Femur (tissue), 1 donor: ENCODE results near the gene KRT83.
"Not testable (repeated sequence)": the region's sequence is repeated elsewhere in the genome, so short reads cannot be mapped to it uniquely, and the experiment has no call there.

Source experiments
- DNase-seq: peaks from one replicate; pipeline ENCODE4 v3.0.0-alpha.2; 2017

KRT83 gene

DNA sequence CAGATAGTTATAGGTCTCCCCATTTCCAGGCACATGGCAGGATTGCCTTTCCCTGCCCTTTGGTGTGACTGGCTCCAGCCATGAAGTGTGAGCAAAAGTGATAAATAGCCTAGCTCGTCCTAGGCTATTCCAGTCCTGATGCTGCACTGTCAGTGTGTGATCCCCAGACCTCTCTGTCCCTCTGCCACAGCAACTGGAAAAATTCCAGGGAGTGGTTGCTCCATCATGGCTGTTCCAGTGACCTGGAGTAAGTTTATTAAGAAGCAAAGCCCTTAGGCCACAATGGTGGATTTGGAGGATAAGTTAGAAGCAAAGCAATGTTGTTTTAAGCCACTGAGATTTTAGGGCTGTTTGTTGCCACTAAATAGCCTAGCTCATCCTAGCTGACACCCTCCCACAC, 9.8 kb upstream of the KRT83 start:
- no peak for DNase-seq

- DNase-seq: no peak
These were observed 6.8 kb upstream of the KRT83 start for GRCh38 chr12:52327830-52328500.

GRCh38 chr12:52327052-52327829, 6.0 kb upstream of the KRT83 start:
- DNase-seq: peak; percentile 67

GRCh38 chr12:52324153-52324444, 2.9 kb upstream of the KRT83 start:
- DNase-seq: no peak

GRCh38 chr12:52323416-52324152, 2.4 kb upstream of the KRT83 start:
- DNase-seq: no peak

DNA sequence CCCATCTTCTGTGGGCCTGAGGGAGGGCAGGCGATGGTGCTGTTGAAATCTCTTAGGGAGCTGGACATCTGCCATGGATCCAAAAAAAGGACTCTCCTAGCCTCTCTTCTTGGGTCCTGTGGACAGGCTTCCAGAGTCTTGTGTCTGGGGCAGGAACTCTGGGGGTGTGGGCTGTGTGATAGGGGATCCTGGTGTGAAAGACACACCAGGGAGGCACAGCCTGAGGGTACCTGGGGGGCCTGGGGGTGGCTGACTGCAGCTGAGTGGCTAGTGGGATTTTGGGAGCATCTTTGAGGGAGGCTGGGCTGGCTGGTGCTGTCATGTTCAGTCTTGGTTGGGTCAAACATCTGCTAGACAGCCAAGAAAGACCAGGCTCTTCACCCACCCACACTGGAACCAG, 1.8 kb upstream of the KRT83 start:
- DNase-seq: no peak

DNA sequence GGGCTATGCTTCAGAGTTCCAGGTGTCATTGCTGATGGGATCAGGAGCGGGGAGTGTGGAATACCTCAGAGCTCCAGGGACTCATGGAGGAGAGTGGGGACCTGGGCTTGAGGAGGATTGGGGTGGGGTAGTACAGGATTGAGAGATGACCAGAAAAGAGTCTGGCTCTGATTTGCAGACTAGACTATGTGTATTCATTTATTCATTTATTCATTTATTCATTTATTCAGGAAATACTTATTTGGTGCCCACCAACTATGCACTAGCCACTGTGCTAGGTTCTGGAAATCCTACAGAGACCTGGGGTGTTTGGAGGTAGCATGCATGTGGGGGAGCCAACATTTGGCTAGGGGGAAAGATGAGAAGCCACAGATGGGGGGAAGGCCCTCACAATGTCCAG, 871 bp upstream of the KRT83 start:
- no peak for DNase-seq

GRCh38 chr12:52321418-52321817, 220 bp upstream of the KRT83 start:
- DNase-seq: peak; percentile 8

DNA sequence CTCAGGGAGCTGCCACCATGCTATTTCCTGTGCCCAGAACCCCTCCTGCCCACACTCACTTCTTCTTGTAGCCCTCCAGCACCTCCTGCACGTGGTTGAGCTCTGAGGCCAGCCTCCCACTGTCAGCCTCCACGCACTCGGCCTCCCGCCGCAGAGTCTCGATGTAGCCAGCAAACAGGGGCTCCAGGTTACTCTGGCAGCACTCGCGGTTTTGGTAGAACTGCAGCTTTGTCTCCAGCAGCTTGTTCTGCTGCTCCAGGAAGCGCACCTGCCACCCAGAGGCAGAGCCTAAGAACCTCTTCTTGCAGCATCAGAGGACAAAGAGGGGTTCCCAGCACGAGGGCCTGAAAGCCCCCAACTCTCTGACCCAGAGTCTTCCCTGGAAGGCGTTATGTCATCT, 2.1 kb downstream of the KRT83 start:
- no peak for DNase-seq

DNA sequence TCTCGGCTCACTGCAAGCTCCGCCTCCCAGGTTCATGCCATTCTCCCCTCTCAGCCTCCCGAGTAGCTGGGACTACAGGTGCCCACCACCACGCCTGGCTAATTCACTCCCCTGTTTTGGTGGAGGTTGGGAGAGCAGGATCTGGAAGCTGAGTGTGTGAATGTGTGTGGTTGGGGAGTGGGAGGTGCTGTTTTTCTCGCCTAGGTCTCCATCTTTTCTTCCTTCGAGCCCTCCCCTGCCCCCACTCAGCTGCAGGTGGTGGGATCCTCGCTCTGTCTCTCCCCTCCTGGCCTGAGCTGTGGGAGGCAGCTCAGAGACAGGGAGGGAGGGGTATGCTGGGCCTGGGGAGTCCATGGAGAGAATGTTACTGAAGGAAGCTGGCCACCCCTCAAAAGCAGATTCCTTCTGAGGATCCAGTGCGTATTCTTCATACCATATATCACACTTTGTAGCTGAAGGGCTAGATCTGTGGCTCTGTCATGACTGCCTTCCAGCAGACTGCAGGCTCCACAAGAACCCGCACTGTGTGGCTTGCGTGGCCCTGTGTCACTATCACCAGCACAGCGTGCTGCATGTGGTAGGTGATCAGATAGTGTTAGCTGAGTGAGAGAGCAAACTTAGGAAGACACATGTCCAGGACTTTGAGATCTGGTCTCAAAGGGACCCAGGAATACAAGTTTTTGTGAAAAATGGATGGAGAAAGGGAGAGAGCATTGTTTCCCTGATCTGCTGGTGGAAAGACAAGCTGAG, 2.8 kb downstream of the KRT83 start:
- no peak for DNase-seq

DNA sequence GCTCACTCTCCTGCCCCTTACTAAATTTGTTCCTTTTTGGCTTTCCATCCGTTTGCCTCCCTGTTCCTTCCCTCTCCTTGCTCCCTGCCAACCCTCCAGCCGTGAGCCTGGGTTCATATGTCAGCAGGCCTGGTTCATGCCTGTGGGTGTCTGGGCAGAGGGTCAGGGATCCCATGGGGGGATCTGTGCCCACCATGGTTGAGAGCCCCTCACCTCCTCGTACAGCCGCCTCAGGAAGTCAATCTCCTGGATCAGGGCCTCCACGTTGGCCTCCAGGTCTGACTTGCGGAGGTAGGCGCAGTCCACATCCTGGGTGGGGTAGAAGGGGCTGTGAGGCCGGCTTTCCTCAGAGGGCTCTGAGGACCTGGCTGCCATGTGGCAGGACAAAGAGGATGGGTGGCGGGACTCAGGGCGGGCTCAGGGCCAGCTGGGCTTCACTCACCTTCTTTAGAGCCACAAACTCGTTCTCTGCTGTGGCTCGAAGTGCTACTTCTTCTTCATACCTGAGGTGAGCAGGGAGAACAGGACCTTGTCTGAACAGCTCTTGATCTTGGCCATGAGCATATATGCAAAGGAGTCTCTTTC, 3.6 kb downstream of the KRT83 start:
- no peak for DNase-seq

DNA sequence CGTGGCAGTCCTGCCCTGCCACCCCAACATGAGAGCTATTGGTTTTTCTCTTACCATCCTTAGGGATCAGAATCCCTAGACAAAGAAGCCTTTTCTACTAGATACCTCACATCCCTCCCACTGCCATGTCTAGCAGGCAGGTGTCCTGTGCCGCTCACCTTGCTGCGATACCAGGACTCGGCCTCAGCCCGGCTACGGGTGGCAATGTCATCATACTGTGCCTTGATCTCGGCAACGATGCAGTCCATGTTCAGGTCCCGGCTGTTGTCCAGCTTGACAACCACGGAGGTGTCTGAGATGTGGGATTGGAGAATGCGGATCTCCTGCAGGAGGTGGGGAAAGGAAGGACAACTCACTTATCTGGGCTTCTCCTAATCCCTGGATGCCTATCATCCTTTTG, 4.5 kb downstream of the KRT83 start:
- no peak for DNase-seq

- no peak for DNase-seq
These were observed 4.9 kb downstream of the KRT83 start for GRCh38 chr12:52316290-52316689.

- not testable (repeated sequence) for DNase-seq
These were observed 5.5 kb downstream of the KRT83 start for GRCh38 chr12:52315721-52316120.

DNA sequence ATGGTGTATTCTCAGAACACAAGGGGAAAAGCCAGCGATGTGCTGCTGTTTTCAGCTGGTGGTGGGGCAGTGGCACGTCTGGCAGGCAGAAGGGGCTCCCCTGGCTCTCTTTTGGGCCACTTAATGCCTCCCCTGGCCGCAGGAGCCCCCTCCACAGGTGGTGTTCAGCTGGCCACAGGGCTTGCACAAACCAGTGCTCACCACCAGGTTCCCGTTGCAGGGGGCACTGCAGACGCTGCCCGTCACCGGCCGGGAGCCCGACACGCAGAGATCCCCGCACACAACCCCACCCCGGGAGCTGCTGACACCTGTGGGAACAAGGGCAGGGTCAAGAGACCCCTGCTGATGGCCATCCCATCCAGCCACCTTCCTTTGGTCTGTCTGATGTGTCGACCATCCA, 6.7 kb downstream of the KRT83 start:
- DNase-seq: no peak

DNA sequence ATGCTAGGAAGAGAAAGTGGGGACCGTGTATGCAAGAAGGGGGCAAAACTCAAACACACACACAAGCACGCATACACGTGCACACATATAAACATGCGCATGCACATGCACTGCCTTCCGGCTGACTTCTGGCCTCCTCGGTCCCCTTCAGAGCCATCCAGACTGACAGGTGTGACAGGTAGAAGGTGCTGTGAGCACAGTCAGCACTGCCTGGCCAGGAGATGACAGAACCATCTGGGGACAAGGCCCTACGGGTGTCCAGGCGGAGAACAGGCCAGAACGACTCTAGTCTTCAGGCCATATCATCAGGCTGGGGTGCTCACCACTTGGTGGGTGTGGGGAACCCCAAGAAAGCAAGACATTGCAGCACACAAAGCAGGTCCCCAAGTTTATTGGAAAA, 7.3 kb downstream of the KRT83 start:
- DNase-seq: no peak

- no peak for DNase-seq
These were observed 7.7 kb downstream of the KRT83 start for GRCh38 chr12:52313461-52313860.

DNA sequence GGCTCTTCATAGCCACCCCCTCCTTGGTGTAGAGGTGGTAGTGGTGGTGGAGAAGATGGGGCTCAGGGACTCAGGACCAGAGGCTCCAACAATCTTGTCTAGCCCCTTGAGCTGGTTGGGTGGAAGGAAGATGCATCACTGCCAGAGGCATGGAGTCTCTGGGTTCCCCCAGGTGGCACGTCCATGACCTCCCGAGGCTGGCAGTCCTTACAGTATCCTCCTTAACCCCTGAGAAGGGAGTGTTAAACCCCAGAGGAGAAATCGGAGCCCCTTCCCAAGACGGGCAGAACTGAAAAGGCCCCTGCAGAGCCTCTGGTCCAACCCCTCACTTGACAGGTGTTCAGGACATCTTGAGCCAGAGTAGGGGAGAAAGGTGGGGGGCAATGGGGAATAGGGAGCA, 9.1 kb downstream of the KRT83 start:
- DNase-seq: no peak

GRCh38 chr12:52311285-52311648, 9.9 kb downstream of the KRT83 start:
- DNase-seq: no peak

DNA sequence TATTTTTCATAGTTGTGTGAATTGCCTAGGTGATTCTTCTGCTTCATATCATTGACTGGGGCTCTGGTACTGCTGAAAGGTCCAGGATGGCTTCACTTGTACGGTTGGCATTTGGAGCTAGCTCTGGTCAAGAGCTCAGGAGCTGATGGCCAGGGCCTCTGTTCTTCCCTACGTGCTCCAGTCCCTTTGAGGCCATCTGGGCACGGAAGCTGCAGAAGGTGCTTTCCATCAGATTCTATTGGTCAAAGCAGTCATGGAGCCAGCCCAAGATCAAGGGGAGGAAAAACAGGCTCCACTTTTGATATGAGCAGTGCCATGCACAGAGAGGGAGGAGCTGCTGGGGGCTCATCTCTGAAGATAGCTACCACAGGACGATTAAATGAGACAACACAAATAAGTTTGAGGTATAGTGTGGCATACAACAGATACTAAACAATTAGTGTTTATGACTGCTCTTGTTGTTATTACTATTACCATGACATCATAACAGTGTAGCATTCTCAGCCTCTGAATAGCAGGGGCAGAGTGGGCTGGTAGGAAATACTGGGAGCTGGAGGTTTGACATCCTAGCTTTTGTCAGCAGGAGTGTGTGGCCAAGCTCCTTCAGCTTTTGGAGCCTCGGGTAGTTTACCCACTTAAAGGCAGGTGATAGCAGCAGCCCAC, 10.4 kb downstream of the KRT83 start:
- DNase-seq: no peak

DNA sequence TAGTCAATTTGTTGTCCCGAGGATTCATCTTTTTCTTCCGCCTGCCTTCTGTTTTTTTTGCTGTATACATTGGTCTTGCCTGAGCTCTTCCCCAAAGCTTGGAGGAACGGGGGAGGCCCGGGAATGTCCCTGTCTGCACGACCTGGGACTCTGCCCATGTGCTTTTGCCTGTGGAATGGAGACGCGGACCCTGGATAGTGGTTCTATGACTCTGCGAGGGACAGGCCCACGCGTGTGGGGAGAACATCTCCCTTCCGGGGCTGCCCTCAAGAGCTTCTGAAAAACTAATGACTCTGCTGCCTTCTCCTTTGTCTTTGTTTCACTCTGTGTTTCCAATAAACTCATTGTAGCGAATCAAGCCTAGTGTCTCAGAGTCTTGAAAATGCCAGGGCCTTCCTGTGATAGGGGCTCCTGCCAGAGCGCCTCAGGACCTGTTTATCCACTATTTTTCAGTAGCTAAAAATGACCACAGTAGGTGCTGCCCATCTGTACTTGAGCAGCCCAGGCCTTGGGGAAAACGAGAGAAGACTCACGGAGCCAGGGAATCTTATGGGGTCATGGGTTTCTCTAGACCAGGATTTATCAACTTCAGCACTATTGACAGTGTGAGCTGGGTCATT, 12.3 kb downstream of the KRT83 start:
- DNase-seq: no peak
